Mesenchymal stem cell (in vitro differentiated cells and primary cell): Measurements from ENCODE around the gene ARPP21. TPM values are rescaled to one million over a fixed set of nuclear protein-coding genes. Genes with fewer than 3 reads are reported as not detected.
A peak's percentile ranks its signal among the peaks of the same experiment; 100 is the strongest.

ENCODE experiments used
- DNase-seq: peaks from one replicate; pipeline ENCODE4 v3.0.0-alpha.2; 2013
- H2AFZ ChIP-seq: one replicate; pipeline ENCODE4 v1.6.1; 2013; ENCODE audit warnings: low read depth, mild to moderate bottlenecking, control low read depth, inconsistent platforms, low read length, moderate library complexity
- H2AK5ac ChIP-seq: 2 replicates; pipeline ENCODE4 v1.6.1; 2013; ENCODE audit warnings: low read length, moderate library complexity, mild to moderate bottlenecking, inconsistent platforms; ENCODE audit not compliant: severe bottlenecking
- H2BK120ac ChIP-seq: one replicate; pipeline ENCODE4 v1.6.1; 2013; ENCODE audit warnings: low read depth, mild to moderate bottlenecking, inconsistent platforms, low read length, moderate library complexity
- H2BK12ac ChIP-seq, 2 experiments: one replicate each; pipeline ENCODE4 v1.6.1; 2013; ENCODE audit warnings: inconsistent platforms in 2 of 2, low read length in 2 of 2, mild to moderate bottlenecking in 2 of 2, moderate library complexity in 2 of 2, control low read depth in 1 of 2
- H2BK15ac ChIP-seq: one replicate; pipeline ENCODE4 v1.6.1; 2013; ENCODE audit warnings: mild to moderate bottlenecking, low read depth, inconsistent platforms; ENCODE audit not compliant: poor library complexity, severe bottlenecking
- H2BK5ac ChIP-seq: 2 replicates; pipeline ENCODE4 v1.6.1; 2013; ENCODE audit warnings: low read depth, mild to moderate bottlenecking, low read length, control low read depth, inconsistent platforms; ENCODE audit not compliant: poor library complexity, severe bottlenecking
- H3K14ac ChIP-seq, 2 experiments: one replicate each; pipeline ENCODE4 v1.6.1; 2013; ENCODE audit warnings: inconsistent platforms in 2 of 2, low read length in 2 of 2, control low read depth in 1 of 2, mild to moderate bottlenecking in 1 of 2, moderate library complexity in 1 of 2
- H3K18ac ChIP-seq, 2 experiments: one replicate each; pipeline ENCODE4 v1.6.1; 2013; ENCODE audit warnings: inconsistent platforms in 2 of 2, low read length in 2 of 2, control low read depth in 1 of 2, low read depth in 1 of 2, mild to moderate bottlenecking in 1 of 2
- H3K23ac ChIP-seq, 2 experiments: one replicate each; pipeline ENCODE4 v1.6.1; 2013; ENCODE audit warnings: inconsistent platforms in 2 of 2, low read length in 2 of 2, mild to moderate bottlenecking in 2 of 2, moderate library complexity in 2 of 2, control low read depth in 1 of 2
- H3K27ac ChIP-seq: 2 replicates; pipeline ENCODE4 v1.5.1; 2013; ENCODE audit warnings: mild to moderate bottlenecking, moderate library complexity, low read length, control low read depth, inconsistent platforms; ENCODE audit not compliant: poor library complexity, severe bottlenecking
- H3K27me3 ChIP-seq, 2 experiments: 2 replicates each; pipeline versions ENCODE4 v1.6.1 to v1.7.0; 2013; ENCODE audit warnings: low read length in 2 of 2, mild to moderate bottlenecking in 2 of 2, moderate library complexity in 2 of 2, control low read depth in 1 of 2, inconsistent platforms in 1 of 2; ENCODE audit not compliant: control insufficient read depth in 1 of 2, insufficient read depth in 1 of 2
- H3K36me3 ChIP-seq, 2 experiments: 2 replicates each; pipeline versions ENCODE4 v1.6.1 to v1.7.0; 2013; ENCODE audit warnings: low read length in 2 of 2, control low read depth in 1 of 2, inconsistent platforms in 1 of 2, low read depth in 1 of 2, mild to moderate bottlenecking in 1 of 2; ENCODE audit not compliant: insufficient read depth in 2 of 2, control insufficient read depth in 1 of 2
- H3K4ac ChIP-seq, 2 experiments: one replicate each; pipeline ENCODE4 v1.6.1; 2013; ENCODE audit warnings: inconsistent platforms in 2 of 2, low read length in 2 of 2, mild to moderate bottlenecking in 2 of 2, moderate library complexity in 2 of 2, control low read depth in 1 of 2, low read depth in 1 of 2
- H3K4me1 ChIP-seq: 2 replicates; pipeline ENCODE4 v1.6.1; 2013; ENCODE audit warnings: low read depth, low read length, control low read depth; ENCODE audit not compliant: control insufficient read depth, insufficient read depth
- H3K4me2 ChIP-seq: 2 replicates; pipeline ENCODE4 v1.6.1; 2013; ENCODE audit warnings: low read length, mild to moderate bottlenecking, inconsistent platforms; ENCODE audit not compliant: poor library complexity, severe bottlenecking
- H3K4me3 ChIP-seq, 2 experiments: 2 replicates each; pipeline versions ENCODE4 v1.5.1 to v1.7.0; 2013; ENCODE audit warnings: low read length in 2 of 2, mild to moderate bottlenecking in 2 of 2, control low read depth in 1 of 2, low read depth in 1 of 2; ENCODE audit not compliant: insufficient read depth in 1 of 2
- H3K79me1 ChIP-seq: replicated peaks from 2 replicates; pipeline ENCODE4 v1.6.1; 2013; ENCODE audit warnings: mild to moderate bottlenecking, control low read depth, low read length, inconsistent platforms; ENCODE audit not compliant: poor library complexity, severe bottlenecking
- H3K9ac ChIP-seq: 2 replicates; pipeline ENCODE4 v1.7.0; 2013; ENCODE audit warnings: mild to moderate bottlenecking, low read length, moderate library complexity
- H3K9me3 ChIP-seq: 2 replicates; pipeline ENCODE4 v1.7.0; 2013; ENCODE audit warnings: mild to moderate bottlenecking, low read length; ENCODE audit not compliant: control insufficient read depth
- H4K8ac ChIP-seq: one replicate; pipeline ENCODE4 v1.6.1; 2013; ENCODE audit warnings: inconsistent platforms, mild to moderate bottlenecking, low read length, moderate library complexity
- H4K91ac ChIP-seq: one replicate; pipeline ENCODE4 v1.6.1; 2013; ENCODE audit warnings: mild to moderate bottlenecking, low read length, inconsistent platforms
- WGBS: methylation state at CpG from one replicate; pipeline ENCODE4 v1.1.7; 2013; ENCODE audit warnings: mixed read lengths; 5-methylcytosine and 5-hydroxymethylcytosine counted together
- polyA plus RNA-seq, 2 experiments: library from polyadenylated mRNA; stranded (reverse); fragments of 200-250 nt; gene quantifications; one replicate each; pipeline ENCODE4 v1.2.3, GENCODE V29; 2013

The ARPP21 gene
- not detected for polyA plus RNA-seq (2013, experiment 1 of 2)
- polyA plus RNA-seq (2013, experiment 2 of 2), result not detected

- DNase-seq, result peak; percentile 2
- peak within 1 kb of the TSS in 1 of 2 experiments; percentile 72 for H3K23ac ChIP-seq
- WGBS, result 4% methylated on average over 77 of the region's 83 CpGs
- H2BK15ac ChIP-seq, result peak within 1 kb of the TSS; percentile 40
- peaks cover 11% of the 10 kb centered on the region for H3K4me1 ChIP-seq
- H3K36me3 ChIP-seq, result no peaks in the 10 kb centered on the region
- peak within 1 kb of the TSS; percentile 3 for H2AFZ ChIP-seq
- no peaks in the 10 kb centered on the region for H3K9me3 ChIP-seq
- no peak within 1 kb of the TSS for H4K8ac ChIP-seq
- H3K4me3 ChIP-seq, result peak within 1 kb of the TSS; percentile 72 to 73
- H2BK5ac ChIP-seq, result no peak within 1 kb of the TSS
- H3K27ac ChIP-seq, result no peak within 1 kb of the TSS
- H2BK12ac ChIP-seq, result no peak within 1 kb of the TSS
- H3K14ac ChIP-seq, result peak within 1 kb of the TSS in 1 of 2 experiments; percentile 5
- H3K79me1 ChIP-seq, result no peaks in the 10 kb centered on the region
- H3K4me2 ChIP-seq, result peak within 1 kb of the TSS; percentile 76
- peak within 1 kb of the TSS in 1 of 2 experiments; percentile 8 for H3K18ac ChIP-seq
- no peak within 1 kb of the TSS for H2BK120ac ChIP-seq
- H3K4ac ChIP-seq, result no peak within 1 kb of the TSS
- no peak within 1 kb of the TSS for H4K91ac ChIP-seq
- no peak within 1 kb of the TSS for H3K9ac ChIP-seq
- no peak within 1 kb of the TSS for H2AK5ac ChIP-seq
- peaks cover 0 to 46% of the 10 kb centered on the region in 2 experiments for H3K27me3 ChIP-seq
Measured at GRCh38 chr3:35639254-35640186, at the start of gene ARPP21. Gene ARPP21 (plus strand): TSS chr3:35639525. CDS start chr3:35681752, 42,227 bp downstream.

DNA sequence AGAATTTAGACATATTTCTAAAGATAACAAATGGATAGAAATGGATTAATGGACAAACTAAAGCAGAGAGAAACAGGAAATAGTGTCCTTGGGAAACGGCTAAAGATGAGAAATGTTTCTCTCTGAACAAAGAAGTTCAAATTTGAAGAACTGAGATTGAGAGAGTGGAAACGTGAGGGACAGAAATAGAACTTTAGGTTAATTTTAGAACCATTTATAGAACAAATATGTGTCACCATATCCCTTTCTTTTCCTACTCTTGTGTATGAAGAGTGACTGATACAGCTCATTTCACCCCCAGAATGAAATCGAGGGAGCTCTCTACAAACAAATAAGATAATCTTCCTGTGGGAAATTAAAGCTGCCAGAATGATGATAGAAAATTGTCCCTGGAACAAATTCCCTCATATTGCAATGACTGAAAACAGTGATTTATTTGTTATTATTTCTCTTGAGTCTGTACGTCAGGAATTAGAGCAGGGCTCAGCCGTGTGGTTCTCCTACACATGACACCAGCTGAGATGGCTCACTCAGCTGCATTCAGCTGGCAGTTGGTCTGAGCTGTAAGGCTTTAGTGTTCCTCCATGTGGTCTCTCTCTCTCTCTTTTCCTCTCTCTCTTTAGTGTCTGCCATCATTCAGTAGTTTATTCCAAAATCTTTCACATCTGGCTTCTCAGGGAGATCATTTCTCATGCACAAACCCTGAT is 46.6 kb upstream of the ARPP21 start:
- Histone ChIP-seq H3K9me3 (no peaks in the 10 kb centered on the region), H2AK5ac (no peak overlapping the region), H2BK12ac (no peak overlapping the region), H3K18ac (no peak overlapping the region), H4K8ac (no peak overlapping the region), H3K4me2 (no peak overlapping the region), H4K91ac (no peak overlapping the region), H2BK15ac (no peak overlapping the region), H3K4me3 (no peak overlapping the region), H3K14ac (no peak overlapping the region), H3K23ac (no peak overlapping the region), H3K4me1 (no peaks in the 10 kb centered on the region), H3K27me3 (no peaks in the 10 kb centered on the region), H3K4ac (no peak overlapping the region), H2AFZ (no peak overlapping the region), H3K36me3 (no peaks in the 10 kb centered on the region), H2BK120ac (no peak overlapping the region), H3K9ac (no peak overlapping the region), H3K27ac (no peak overlapping the region), H3K79me1 (no peaks in the 10 kb centered on the region), H2BK5ac (no peak overlapping the region)
- no peak for DNase-seq
- 83% methylated on average over 3 of the region's 5 CpGs for WGBS

DNA sequence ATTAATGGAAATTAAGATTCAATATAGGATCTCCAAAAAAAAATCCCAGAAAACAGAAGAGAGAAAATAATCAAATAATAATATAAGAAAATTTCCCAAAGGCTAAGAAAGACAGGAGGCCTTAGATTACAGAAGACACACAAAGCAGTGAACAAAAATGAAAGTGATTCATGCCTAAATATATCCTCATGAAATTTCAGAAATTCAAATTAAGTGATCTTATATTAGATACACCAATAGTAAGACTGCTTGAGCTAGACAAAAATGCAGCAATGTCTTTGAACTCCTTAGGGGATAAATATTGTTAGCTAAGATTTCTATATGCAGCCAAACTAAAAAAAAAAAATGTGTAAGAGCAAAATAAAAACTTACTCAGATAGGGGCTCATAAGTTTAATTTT is 44.6 kb upstream of the ARPP21 start:
- Histone ChIP-seq H4K8ac (no peak overlapping the region), H3K4ac (no peak overlapping the region), H2AK5ac (no peak overlapping the region), H3K27me3 (no peaks in the 10 kb centered on the region), H3K4me1 (no peaks in the 10 kb centered on the region), H3K9ac (no peak overlapping the region), H2BK12ac (no peak overlapping the region), H4K91ac (no peak overlapping the region), H2BK120ac (no peak overlapping the region), H3K4me3 (no peak overlapping the region), H3K36me3 (no peaks in the 10 kb centered on the region), H2BK15ac (no peak overlapping the region), H2AFZ (no peak overlapping the region), H2BK5ac (no peak overlapping the region), H3K9me3 (no peaks in the 10 kb centered on the region), H3K14ac (no peak overlapping the region), H3K23ac (no peak overlapping the region), H3K18ac (no peak overlapping the region), H3K27ac (no peak overlapping the region), H3K4me2 (no peak overlapping the region), H3K79me1 (no peaks in the 10 kb centered on the region)
- no peak for DNase-seq

GRCh38 chr3:35596335-35596995 is 42.9 kb upstream of the ARPP21 start:
- Histone ChIP-seq H4K8ac (no peak overlapping the region), H3K4me1 (no peaks in the 10 kb centered on the region), H3K27ac (no peak overlapping the region), H3K79me1 (no peaks in the 10 kb centered on the region), H2BK15ac (no peak overlapping the region), H3K27me3 (no peaks in the 10 kb centered on the region), H3K4me2 (no peak overlapping the region), H3K4me3 (no peak overlapping the region), H4K91ac (no peak overlapping the region), H2BK12ac (no peak overlapping the region), H3K9ac (no peak overlapping the region), H3K23ac (no peak overlapping the region), H2BK120ac (no peak overlapping the region), H3K9me3 (no peaks in the 10 kb centered on the region), H3K4ac (no peak overlapping the region), H2AFZ (no peak overlapping the region), H2BK5ac (no peak overlapping the region), H3K36me3 (no peaks in the 10 kb centered on the region), H2AK5ac (no peak overlapping the region), H3K18ac (no peak overlapping the region), H3K14ac (no peak overlapping the region)
- 90% methylated on average over 2 of the region's 3 CpGs for WGBS
- DNase-seq, result no peak
